Neuronal stem cell (in vitro differentiated cells): ENCODE data around the gene TMEM134.
A peak's percentile ranks its signal among the peaks of the same experiment; 100 is the strongest.
"Not testable (repeated sequence)": the region's sequence is repeated elsewhere in the genome, so short reads cannot be mapped to it uniquely, and the experiment has no call there.

Experiments
- DNase-seq: peaks from one replicate; pipeline ENCODE4 v3.0.0-alpha.2; 2013; ENCODE audit warnings: low spot score
- H2AFZ ChIP-seq: one replicate; pipeline ENCODE4 v1.6.1; 2013; ENCODE audit warnings: mild to moderate bottlenecking, low read length, inconsistent platforms
- H2AK5ac ChIP-seq: 2 replicates; pipeline ENCODE4 v1.6.1; 2013; ENCODE audit warnings: low read depth, mild to moderate bottlenecking, inconsistent platforms, low read length, moderate library complexity, mixed read lengths
- H2BK120ac ChIP-seq: 2 replicates; pipeline ENCODE4 v1.6.1; 2013; ENCODE audit warnings: low read depth, mild to moderate bottlenecking, inconsistent platforms, low read length, moderate library complexity, mixed read lengths
- H2BK12ac ChIP-seq: one replicate; pipeline ENCODE4 v1.6.1; 2013; ENCODE audit warnings: low read length, inconsistent platforms
- H2BK15ac ChIP-seq: 2 replicates; pipeline ENCODE4 v1.6.1; 2013; ENCODE audit warnings: mild to moderate bottlenecking, low read length, inconsistent platforms, mixed read lengths
- H2BK5ac ChIP-seq: one replicate; pipeline ENCODE4 v1.6.1; 2013; ENCODE audit warnings: inconsistent platforms, mild to moderate bottlenecking, low read length, moderate library complexity
- H3K14ac ChIP-seq: one replicate; pipeline ENCODE4 v1.6.1; 2013; ENCODE audit warnings: low read length, inconsistent platforms
- H3K18ac ChIP-seq: 2 replicates; pipeline ENCODE4 v1.6.1; 2013; ENCODE audit warnings: low read length, inconsistent platforms
- H3K23ac ChIP-seq: 2 replicates; pipeline ENCODE4 v1.6.1; 2013; ENCODE audit warnings: low read depth, mild to moderate bottlenecking, mixed read lengths, low read length, inconsistent platforms; ENCODE audit not compliant: poor library complexity
- H3K27ac ChIP-seq: replicated peaks from 3 replicates; pipeline ENCODE4 v1.5.1; 2013; ENCODE audit warnings: low read length, inconsistent platforms
- H3K27me3 ChIP-seq, 3 experiments: 2 replicates each; pipeline ENCODE4 v1.6.1; 2013; ENCODE audit warnings: low read length in 3 of 3, mild to moderate bottlenecking in 2 of 3, inconsistent platforms in 1 of 3, low read depth in 1 of 3, mixed read lengths in 1 of 3, moderate library complexity in 1 of 3; ENCODE audit not compliant: control insufficient read depth in 3 of 3, insufficient read depth in 3 of 3
- H3K36me3 ChIP-seq, 2 donors: replicated peaks in 1 of 2; 2 replicates each; pipeline ENCODE4 v1.6.1; 2013; ENCODE audit warnings: low read length in 2 of 2; ENCODE audit not compliant: control insufficient read depth in 2 of 2, insufficient read depth in 2 of 2
- H3K4ac ChIP-seq: 2 replicates; pipeline ENCODE4 v1.6.1; 2013; ENCODE audit warnings: inconsistent platforms, mild to moderate bottlenecking, low read length, moderate library complexity
- H3K4me1 ChIP-seq, 2 donors: 1 replicate in 1 of 2; 2 replicates in 1 of 2; pipeline ENCODE4 v1.6.1; 2013; ENCODE audit warnings: low read length in 2 of 2, low read depth in 1 of 2; ENCODE audit not compliant: control insufficient read depth in 2 of 2, insufficient read depth in 1 of 2
- H3K4me2 ChIP-seq: one replicate; pipeline ENCODE4 v1.6.1; 2013; ENCODE audit warnings: mild to moderate bottlenecking, low read length, inconsistent platforms; ENCODE audit not compliant: insufficient read depth, poor library complexity, severe bottlenecking
- H3K4me3 ChIP-seq, 2 donors: 2 replicates each; pipeline ENCODE4 v1.5.1; 2013; ENCODE audit warnings: low read length in 2 of 2, mild to moderate bottlenecking in 2 of 2, inconsistent platforms in 1 of 2, moderate library complexity in 1 of 2
- H3K79me1 ChIP-seq: one replicate; pipeline ENCODE4 v1.6.1; 2013; ENCODE audit warnings: low read depth, mild to moderate bottlenecking, inconsistent platforms, low read length, moderate library complexity
- H3K9ac ChIP-seq: one replicate; pipeline ENCODE4 v1.6.1; 2013; ENCODE audit warnings: mild to moderate bottlenecking, low read depth, low read length, inconsistent platforms; ENCODE audit not compliant: poor library complexity
- H3K9me3 ChIP-seq, 2 donors: replicated peaks in 1 of 2; 2 replicates each; pipeline versions ENCODE3 to v1.6.1; 2013; ENCODE audit warnings: low read length in 2 of 2, mild to moderate bottlenecking in 2 of 2, inconsistent platforms in 1 of 2, low read depth in 1 of 2, mixed read lengths in 1 of 2, moderate library complexity in 1 of 2; ENCODE audit not compliant: control insufficient read depth in 2 of 2, insufficient read depth in 1 of 2
- H4K8ac ChIP-seq: one replicate; pipeline ENCODE4 v1.6.1; 2013; ENCODE audit warnings: low read depth, mild to moderate bottlenecking, inconsistent platforms, low read length, moderate library complexity
- H4K91ac ChIP-seq: one replicate; pipeline ENCODE4 v1.6.1; 2013; ENCODE audit warnings: low read length, low read depth, mild to moderate bottlenecking, inconsistent platforms; ENCODE audit not compliant: poor library complexity
- WGBS, 2 donors: extraction: QIAGEN DNeasy Blood & Tissue Kit; methylation state at CpG; one replicate each; pipeline ENCODE4 v1.1.7; 2013; ENCODE audit warnings: missing lambda C conversion rate in 2 of 2, mixed read lengths in 1 of 2; ENCODE audit not compliant: insufficient read length in 2 of 2, insufficient replicate concordance in 1 of 2; ENCODE audit errors: extremely low coverage in 2 of 2; 5-methylcytosine and 5-hydroxymethylcytosine counted together

The TMEM134 gene

GRCh38 chr11:67477344-67478050, 8.4 kb upstream of the TMEM134 start:
- not testable (repeated sequence) for H3K14ac ChIP-seq, H3K27ac ChIP-seq, H2BK5ac ChIP-seq, H4K8ac ChIP-seq, H3K4me1 ChIP-seq, H2AFZ ChIP-seq, H3K4me3 ChIP-seq, H3K36me3 ChIP-seq, H2BK12ac ChIP-seq, H3K4ac ChIP-seq, H3K18ac ChIP-seq, H2BK15ac ChIP-seq, H3K23ac ChIP-seq, H4K91ac ChIP-seq, H3K79me1 ChIP-seq, DNase-seq, H2BK120ac ChIP-seq, H3K9ac ChIP-seq, H3K27me3 ChIP-seq, H3K9me3 ChIP-seq, H3K4me2 ChIP-seq, H2AK5ac ChIP-seq
- no CpG with 5 or more reads among the region's 16 CpGs for WGBS, 2 donors

DNA sequence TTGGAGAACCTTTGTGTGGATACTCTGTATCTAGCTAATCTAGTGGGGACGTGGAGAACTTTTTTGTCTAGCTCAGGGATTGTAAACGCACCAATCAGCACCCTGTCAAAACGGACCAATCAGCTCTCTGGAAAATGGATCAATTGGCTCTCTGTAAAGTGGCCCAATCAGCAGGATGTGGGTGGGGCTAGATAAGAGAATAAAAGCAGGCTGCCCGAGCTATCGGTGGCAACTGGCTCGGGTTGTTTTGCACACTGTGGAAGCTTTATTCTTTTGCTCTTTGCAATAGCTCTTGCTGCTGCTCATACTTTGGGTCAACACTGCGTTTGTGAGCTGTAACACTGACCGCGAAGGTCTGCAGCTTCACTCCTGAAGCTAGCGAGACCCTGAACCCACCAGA, 7.6 kb upstream of the TMEM134 start:
- H3K4me3 ChIP-seq, H2BK120ac ChIP-seq: not testable (repeated sequence)
- no CpG with 5 or more reads among the region's 10 CpGs for WGBS, 2 donors

DNA sequence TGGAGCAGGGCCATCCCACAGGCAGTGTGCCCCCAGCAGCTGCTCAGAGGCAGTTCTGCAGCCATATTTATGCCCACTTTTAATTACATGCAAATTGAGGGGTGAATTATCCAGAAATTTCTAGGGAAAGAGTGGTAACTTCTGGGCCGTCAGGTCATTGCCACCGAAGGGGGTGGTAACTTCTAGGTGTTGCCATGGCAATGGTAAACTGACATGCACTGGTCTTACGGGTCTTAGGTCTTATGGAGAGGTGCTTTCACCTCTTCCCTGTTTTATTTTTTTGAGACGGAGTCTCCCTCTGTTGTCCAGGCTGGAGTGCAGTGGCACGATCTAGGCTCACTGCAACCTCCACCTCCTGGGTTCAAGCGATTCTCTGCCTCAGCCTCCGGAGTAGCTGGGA, 3.8 kb upstream of the TMEM134 start:
- no CpG with 5 or more reads among the region's 7 CpGs for WGBS, 2 donors
- H3K36me3 ChIP-seq, result no peaks in the 10 kb centered on the region
- H3K27ac ChIP-seq, result no peak overlapping the region
- no peak overlapping the region for H3K4ac ChIP-seq
- no peak overlapping the region for H3K14ac ChIP-seq
- no peaks in the 10 kb centered on the region for H3K79me1 ChIP-seq
- DNase-seq, result no peak
- H3K9ac ChIP-seq, result peak overlapping the region; percentile 24
- H2BK120ac ChIP-seq, result no peak overlapping the region
- peak overlapping the region; percentile 66 for H2AFZ ChIP-seq
- no peak overlapping the region for H2AK5ac ChIP-seq
- no peak overlapping the region for H3K18ac ChIP-seq
- no peak overlapping the region for H4K8ac ChIP-seq
- H3K4me1 ChIP-seq, result peaks cover 6 to 9% of the 10 kb centered on the region in 2 donors
- H2BK5ac ChIP-seq, result no peak overlapping the region
- no peak overlapping the region for H3K4me2 ChIP-seq
- no peak overlapping the region for H2BK12ac ChIP-seq
- H3K9me3 ChIP-seq, result no peaks in the 10 kb centered on the region
- no peak overlapping the region for H4K91ac ChIP-seq
- no peak overlapping the region for H3K23ac ChIP-seq
- H3K27me3 ChIP-seq, result peaks cover 0 to 2% (median 0%) of the 10 kb centered on the region in 3 experiments
- H2BK15ac ChIP-seq, result no peak overlapping the region
- H3K4me3 ChIP-seq, result no peak overlapping the region

More for the DNA sequence above, 7.6 kb upstream of the TMEM134 start:
- not testable (repeated sequence) for H3K36me3 ChIP-seq, H4K91ac ChIP-seq, H3K4me1 ChIP-seq, H3K9me3 ChIP-seq, H3K4ac ChIP-seq, H3K18ac ChIP-seq, H2BK15ac ChIP-seq, H3K9ac ChIP-seq, DNase-seq, H3K4me2 ChIP-seq, H3K23ac ChIP-seq, H3K27ac ChIP-seq, H3K27me3 ChIP-seq, H3K14ac ChIP-seq, H2BK5ac ChIP-seq, H4K8ac ChIP-seq, H3K79me1 ChIP-seq, H2AK5ac ChIP-seq, H2BK12ac ChIP-seq
- H2AFZ ChIP-seq, result peak overlapping the region; percentile 40

- no CpG with 5 or more reads among the region's 8 CpGs for WGBS, 2 donors
- H3K18ac ChIP-seq, result no peak overlapping the region
- no peak overlapping the region for H2AFZ ChIP-seq
- no peak overlapping the region for H2BK5ac ChIP-seq
- no peak overlapping the region for H3K27ac ChIP-seq
- H3K27me3 ChIP-seq, result peaks cover 0 to 2% (median 0%) of the 10 kb centered on the region in 3 experiments
- DNase-seq, result no peak
- H4K8ac ChIP-seq, result no peak overlapping the region
- no peak overlapping the region for H3K9ac ChIP-seq
- no peak overlapping the region for H3K4me2 ChIP-seq
- no peak overlapping the region for H2BK15ac ChIP-seq
- H2AK5ac ChIP-seq, result peak overlapping the region; percentile 28
- no peak overlapping the region for H3K4ac ChIP-seq
- H4K91ac ChIP-seq, result no peak overlapping the region
- peaks cover 0 to 3% of the 10 kb centered on the region in 2 donors for H3K36me3 ChIP-seq
- H3K79me1 ChIP-seq, result peaks cover 1% of the 10 kb centered on the region
- no peak overlapping the region for H2BK12ac ChIP-seq
- no peak overlapping the region for H2BK120ac ChIP-seq
- H3K9me3 ChIP-seq, result no peaks in the 10 kb centered on the region
- no peak overlapping the region for H3K4me3 ChIP-seq
- no peak overlapping the region for H3K23ac ChIP-seq
- no peak overlapping the region for H3K14ac ChIP-seq
- H3K4me1 ChIP-seq, result peaks cover 7 to 11% of the 10 kb centered on the region in 2 donors
Observed at GRCh38 chr11:67470337-67471002, 1.4 kb upstream of the TMEM134 start.
